ENCODE results near the gene SPACA7. TPM values are rescaled to one million over a fixed set of nuclear protein-coding genes. Genes with fewer than 3 reads are reported as not detected.

The SPACA7 gene
- polyA plus RNA-seq, 1 donor: not detected

GRCh38 chr13:112447761-112448603 is 71.8 kb downstream of the SPACA7 start:
- no peak for DNase-seq (ENCODE audit: low read depth)

DNA sequence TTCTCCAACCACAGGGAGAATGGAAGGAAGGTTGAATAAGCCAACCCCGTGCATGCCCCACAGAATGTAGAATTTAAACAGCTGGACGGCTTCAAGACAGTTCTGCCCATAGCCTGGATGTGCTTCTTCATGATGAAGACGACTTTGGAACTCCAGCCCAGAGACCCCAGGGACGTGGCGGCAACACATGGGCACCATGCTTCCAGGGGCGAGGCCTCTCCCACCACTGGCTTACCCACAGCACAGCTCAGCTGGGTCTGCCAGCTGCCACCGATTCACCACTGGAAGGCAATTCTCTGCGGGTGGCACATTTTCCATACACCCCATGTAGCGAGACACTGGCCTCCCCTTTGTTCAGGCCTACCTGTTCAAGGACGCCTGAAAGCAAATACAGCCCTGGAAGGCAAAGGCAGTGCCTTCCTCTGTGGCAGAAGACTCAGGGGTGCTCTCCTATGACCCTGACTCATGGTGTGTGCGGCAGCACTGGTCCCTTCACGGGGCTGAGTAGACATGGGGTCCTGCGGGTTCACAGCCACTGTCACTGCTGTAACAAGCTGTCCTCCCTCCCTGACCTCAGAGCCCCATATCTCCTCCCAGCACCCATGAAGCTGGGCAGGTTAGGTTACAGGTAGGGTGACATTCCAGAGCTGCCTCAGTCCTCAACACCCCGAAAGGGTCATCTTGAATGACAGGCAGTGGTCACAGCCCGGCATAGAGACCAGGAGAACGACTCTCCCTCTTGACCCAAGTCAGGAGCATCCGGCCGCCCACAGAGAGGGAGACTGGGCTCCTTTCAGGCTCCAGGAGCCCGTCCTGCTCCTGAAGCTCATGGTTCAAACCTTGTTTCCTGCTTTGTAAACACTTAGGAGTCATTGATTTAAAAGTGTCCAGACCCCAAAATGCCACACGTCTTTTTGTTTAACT is 72.7 kb downstream of the SPACA7 start:
- no peak for DNase-seq (ENCODE audit: low read depth)

GRCh38 chr13:112449545-112449930 is 73.4 kb downstream of the SPACA7 start:
- DNase-seq (ENCODE audit: low read depth): no peak

DNA sequence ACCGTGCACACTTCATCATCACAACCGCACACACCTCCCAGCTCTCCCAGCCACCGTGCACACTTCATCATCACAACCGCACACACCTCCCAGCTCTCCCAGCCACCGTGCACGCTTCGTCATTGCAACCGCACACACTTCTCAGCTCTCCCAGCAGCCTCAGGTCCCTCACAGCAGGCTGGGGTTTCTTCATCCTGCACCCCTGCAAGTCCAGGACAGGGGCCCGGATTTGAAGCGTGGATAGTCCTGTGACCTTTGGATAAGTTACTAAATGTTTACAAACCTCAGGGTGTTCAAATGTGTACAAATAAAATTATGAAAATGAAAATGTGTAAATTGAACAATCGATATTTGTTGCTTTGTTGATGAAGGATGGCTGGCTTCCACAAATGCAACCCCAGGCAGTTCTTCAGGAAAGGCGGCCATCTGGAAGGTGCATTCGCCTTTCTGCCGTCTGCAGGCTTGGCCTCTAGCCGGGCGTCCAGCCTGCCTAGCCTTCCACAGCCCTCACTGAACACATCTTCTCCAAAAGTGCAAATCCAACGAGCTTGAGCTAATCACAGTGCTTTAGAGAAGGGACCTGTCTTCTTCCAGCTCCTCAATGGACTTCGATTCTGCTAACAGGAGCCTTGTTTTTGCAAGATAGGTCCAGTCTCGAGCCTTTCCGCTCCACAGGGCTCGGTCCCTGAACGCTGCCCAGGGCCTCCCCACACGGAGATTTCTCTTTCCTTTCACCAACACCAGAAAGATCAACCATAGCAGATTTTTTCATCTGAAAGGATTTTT is 74.2 kb downstream of the SPACA7 start:
- DNase-seq (ENCODE audit: low read depth): no peak

DNA sequence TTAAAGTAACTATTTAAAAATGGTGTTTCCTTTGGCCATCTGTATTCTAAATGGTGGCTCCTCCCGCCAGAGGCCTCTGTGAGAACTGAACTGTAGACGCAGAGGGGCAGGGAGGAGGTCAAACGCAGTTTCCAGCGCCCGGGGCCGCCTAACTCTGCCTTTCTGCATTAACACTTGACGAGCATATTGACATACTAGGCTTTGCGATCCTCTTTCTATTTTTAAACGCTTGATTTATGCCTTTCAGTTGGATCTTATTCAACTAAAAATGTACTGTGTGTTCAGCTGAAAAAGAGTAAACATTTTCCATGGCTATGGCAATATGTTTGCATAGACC is 74.7 kb downstream of the SPACA7 start:
- no peak for DNase-seq (ENCODE audit: low read depth)

- no peak for DNase-seq (ENCODE audit: low read depth)
These were observed 75.6 kb downstream of the SPACA7 start for GRCh38 chr13:112451512-112452379.

DNA sequence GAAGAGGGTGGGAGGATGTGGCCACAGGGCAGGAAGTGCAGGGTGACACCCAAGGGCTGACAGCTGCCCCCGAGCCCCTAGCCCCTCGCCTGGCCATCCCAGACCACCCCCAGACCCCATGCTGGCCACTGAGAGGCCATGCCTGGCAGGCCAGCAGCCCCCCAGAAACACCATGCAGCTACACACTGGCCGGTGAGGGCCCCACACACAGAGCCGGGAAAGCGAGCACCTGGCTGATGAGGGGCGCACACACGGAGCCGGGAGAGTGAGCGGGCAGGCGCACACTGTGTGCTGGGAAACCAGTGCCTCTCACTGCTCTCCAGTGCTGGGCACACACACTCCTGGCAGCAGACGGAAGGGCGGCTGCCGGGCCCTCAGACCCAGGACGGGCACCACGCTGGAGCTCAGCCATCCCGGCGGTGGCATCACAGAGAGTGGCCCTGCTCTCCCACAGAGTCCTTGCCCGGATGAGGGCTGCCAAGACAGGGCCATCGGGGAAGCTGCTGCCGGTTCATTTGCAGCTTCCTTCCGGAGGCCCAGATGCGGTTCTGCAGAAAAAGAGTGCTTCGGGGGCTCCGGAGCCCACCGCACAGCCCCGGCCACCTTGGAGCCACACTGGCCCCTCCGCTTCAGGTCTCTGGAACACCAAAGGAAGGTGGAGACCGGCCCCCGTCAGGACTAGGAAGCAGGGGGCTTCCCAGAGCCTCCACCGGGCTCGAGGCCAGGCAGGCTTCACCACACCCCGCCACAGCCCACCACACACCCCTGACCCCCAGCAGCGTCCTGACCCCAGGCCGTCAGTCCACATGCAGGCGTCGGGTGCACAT is 76.4 kb downstream of the SPACA7 start:
- DNase-seq (ENCODE audit: low read depth): no peak

GRCh38 chr13:112453207-112453829 is 77.2 kb downstream of the SPACA7 start:
- no peak for DNase-seq (ENCODE audit: low read depth)

- no peak for DNase-seq (ENCODE audit: low read depth)
These were observed 77.9 kb downstream of the SPACA7 start for GRCh38 chr13:112453874-112454647.

- no peak for DNase-seq (ENCODE audit: low read depth)
These were observed 78.6 kb downstream of the SPACA7 start for GRCh38 chr13:112454648-112455334.

DNA sequence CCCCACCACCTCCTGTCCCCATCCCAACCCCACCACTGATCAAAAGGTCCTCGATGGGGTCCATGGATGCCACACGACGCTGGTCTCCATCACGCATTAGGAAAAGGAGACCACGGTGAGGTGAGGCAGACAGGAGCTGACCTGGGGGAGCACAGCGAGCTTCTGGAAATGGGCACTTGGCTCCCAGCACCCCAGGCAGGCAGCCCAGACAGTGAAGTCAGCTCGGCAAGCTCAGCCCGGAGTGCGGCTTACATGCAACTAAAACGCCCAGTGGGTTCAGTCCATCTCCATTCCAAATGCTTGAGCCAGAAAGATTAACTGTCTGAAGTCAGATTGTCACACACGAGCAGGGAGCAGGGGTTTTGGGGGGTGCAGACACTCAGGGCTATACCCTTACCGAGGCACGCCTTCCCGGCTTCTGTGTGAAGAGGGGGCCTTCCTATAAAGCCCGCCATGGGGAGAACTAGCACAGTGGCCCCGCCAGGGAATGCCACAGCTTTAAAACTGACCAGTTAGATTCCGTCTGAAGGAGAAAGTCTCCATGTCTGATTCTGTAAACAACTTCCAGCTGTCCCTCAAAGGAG is 79.4 kb downstream of the SPACA7 start:
- no peak for DNase-seq (ENCODE audit: low read depth)

DNA sequence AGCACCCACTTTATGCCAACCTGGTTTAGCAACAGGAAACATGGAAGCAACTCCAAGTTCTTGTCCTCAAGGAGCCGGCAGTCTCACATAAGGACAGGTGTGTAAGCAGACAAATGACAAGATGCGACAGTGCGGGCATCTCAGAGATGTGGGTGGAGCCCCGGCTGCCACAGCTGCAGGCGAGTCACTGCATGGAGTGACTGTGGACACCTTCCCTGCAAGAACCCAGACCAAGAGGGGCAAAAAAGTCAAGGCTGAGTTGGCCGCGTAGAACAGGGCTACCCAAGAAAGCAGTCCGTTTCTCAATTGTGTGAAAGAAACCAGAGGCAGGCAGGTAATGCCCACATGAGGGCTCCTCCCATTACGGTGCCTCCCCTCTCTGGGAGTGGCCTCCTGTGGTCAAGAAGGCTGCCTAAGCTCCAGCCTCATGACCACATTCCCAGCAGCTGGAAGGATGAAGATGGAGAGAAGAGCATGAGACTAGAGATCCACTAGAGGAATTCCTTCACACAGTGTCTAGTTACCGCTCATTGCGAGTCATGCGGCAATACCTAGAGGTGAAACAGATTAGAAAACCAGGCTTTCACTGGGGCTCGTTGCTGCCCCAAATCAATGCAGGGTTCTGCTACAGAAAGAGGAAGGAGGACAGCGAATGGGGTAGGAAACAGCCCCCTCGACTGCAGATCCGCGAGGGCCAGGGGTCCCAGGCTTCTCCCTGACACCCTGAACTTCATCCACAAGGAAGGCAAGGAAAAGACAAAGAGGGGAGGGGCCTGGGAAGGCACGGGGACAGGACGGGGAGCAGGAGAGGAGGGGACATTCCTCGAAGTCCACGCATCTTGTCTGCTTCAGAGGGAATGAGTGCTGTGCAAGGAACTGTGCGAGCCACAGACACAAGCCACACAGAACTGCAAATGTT is 80.2 kb downstream of the SPACA7 start:
- no peak for DNase-seq (ENCODE audit: low read depth)

- no peak for DNase-seq (ENCODE audit: low read depth)
These were observed 80.9 kb downstream of the SPACA7 start for GRCh38 chr13:112457081-112457480.

GRCh38 chr13:112457485-112457884 is 81.3 kb downstream of the SPACA7 start:
- no peak for DNase-seq (ENCODE audit: low read depth)

GRCh38 chr13:112462408-112462807 is 86.3 kb downstream of the SPACA7 start:
- no peak for DNase-seq (ENCODE audit: low read depth)

DNA sequence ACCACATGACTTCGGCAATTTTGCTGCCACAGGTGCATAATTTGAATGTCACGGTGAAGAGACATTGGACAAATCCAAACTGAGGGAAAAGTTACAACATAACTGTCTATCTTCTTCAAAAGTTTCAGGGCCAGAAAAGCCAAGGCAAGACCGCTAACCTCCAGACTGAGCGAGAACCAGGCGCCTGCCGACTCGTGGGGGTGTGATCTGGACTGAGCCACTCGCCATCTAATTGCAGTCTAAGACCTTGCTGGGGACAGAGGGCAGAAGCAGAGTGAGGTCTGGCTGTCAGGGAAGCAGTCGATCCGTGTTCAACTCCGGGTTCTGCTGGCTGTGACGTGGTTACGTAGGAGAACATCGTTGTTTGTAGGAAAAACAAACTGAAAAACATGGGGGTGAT is 88.6 kb downstream of the SPACA7 start:
- DNase-seq (ENCODE audit: low read depth): no peak
